ENCODE data around the gene FGFR2. TPM values are rescaled to one million over a fixed set of nuclear protein-coding genes. Genes with fewer than 3 reads are reported as not detected.

FGFR2 gene
- total and polyA plus RNA-seq, 2 donors (not counting 3 experiments of a cell fraction or from before 2014, with no cell fraction given), result 0.06 TPM; not detected in 1

DNA sequence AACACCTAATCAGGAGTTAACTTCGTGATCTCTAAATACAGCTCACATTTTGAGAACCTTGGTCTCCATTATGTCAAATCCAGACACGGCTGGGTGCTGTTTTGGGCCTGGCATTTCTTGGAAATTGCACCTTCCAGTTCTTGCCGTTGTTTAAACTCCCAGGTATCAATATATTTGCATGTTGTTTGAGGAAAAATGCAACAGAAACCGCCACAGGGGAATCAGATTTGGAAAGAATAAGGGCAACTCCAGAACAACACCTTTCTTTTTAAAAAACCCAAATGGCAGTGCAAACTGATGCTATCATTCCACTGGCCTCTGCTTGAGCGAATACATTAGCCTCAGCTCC is 162.0 kb downstream of the FGFR2 start:
- Histone ChIP-seq H3K4me1 (ENCODE audit: control insufficient read depth, extremely low read depth, insufficient read depth, low read length) (no peaks in the 10 kb centered on the region), H3K4me2 (ENCODE audit: insufficient read depth, low read length) (no peak overlapping the region), H3K9me3 (replicated peaks; ENCODE audit: control insufficient read depth, insufficient read depth, low read length) (peaks cover 3% of the 10 kb centered on the region), H3K9me1 (replicated peaks; ENCODE audit: control insufficient read depth, extremely low read depth, insufficient read depth, low read length) (no peaks in the 10 kb centered on the region), H3K4me3 (replicated peaks in 1 of 3; ENCODE audit: insufficient read depth in 1 of 3, low read depth in 1 of 3, low read length in 3 of 3) (no peak overlapping the region), H3K79me2 (ENCODE audit: control insufficient read depth, insufficient read depth, low read length) (no peaks in the 10 kb centered on the region), H3K9ac (replicated peaks; ENCODE audit: extremely low read depth, insufficient read depth, low read length) (no peak overlapping the region), H3K27me3 (ENCODE audit: control insufficient read depth in 2 of 2, insufficient read depth in 2 of 2, low read length in 2 of 2) (no peaks in the 10 kb centered on the region), H3K27ac (ENCODE audit: insufficient read depth, low read depth, low read length) (no peak overlapping the region), H3K36me3 (ENCODE audit: control insufficient read depth in 2 of 2, extremely low read depth in 1 of 2, insufficient read depth in 2 of 2, low read length in 2 of 2) (no peaks in the 10 kb centered on the region), H4K20me1 (replicated peaks; ENCODE audit: control insufficient read depth, extremely low read depth, insufficient read depth, low read length) (no peaks in the 10 kb centered on the region), H2AFZ (ENCODE audit: low read depth, low read length) (no peak overlapping the region)
- intact Hi-C loops (cut with micrococcal nuclease) (no loop called here), dilution Hi-C loops (cut with MboI; ENCODE audit: extremely low pct_ligation_motif_present, low sequenced_read_pairs) (no loop called here)
- BruUV-seq (replicated peaks), result no TSS peak
- POLR2A ChIA-PET, result no interaction called here
- CTCF ChIA-PET, result no interaction called here
- no peak for DNase-seq (ENCODE audit: low read depth, low spot score)
- FAIRE-seq, result no peak
- TF ChIP-seq JUN (IDR thresholded peaks at IDR 0.05; ENCODE audit: borderline replicate concordance, insufficient read depth, insufficient read length, low read depth) (no peak), EZH2 (IDR thresholded peaks at IDR 0.05; ENCODE audit: borderline replicate concordance, low read depth, low read length, severe bottlenecking) (no peak), POLR2AphosphoS5 (IDR thresholded peaks at IDR 0.05; ENCODE audit: insufficient read depth, low read depth, low read length) (no peak), GATA2 (IDR thresholded peaks at IDR 0.05; ENCODE audit: insufficient read depth, insufficient read length, low read depth, low read length) (no peak), POLR2A (IDR thresholded peaks at IDR 0.05; ENCODE audit: low read depth, low read length) (no peak), MYC (IDR thresholded peaks at IDR 0.05; ENCODE audit: low read depth, low read length) (no peak), FOS (IDR thresholded peaks at IDR 0.05; ENCODE audit: borderline replicate concordance, insufficient read depth, low read length) (no peak)
- TF ChIP-seq, protein P1, sequence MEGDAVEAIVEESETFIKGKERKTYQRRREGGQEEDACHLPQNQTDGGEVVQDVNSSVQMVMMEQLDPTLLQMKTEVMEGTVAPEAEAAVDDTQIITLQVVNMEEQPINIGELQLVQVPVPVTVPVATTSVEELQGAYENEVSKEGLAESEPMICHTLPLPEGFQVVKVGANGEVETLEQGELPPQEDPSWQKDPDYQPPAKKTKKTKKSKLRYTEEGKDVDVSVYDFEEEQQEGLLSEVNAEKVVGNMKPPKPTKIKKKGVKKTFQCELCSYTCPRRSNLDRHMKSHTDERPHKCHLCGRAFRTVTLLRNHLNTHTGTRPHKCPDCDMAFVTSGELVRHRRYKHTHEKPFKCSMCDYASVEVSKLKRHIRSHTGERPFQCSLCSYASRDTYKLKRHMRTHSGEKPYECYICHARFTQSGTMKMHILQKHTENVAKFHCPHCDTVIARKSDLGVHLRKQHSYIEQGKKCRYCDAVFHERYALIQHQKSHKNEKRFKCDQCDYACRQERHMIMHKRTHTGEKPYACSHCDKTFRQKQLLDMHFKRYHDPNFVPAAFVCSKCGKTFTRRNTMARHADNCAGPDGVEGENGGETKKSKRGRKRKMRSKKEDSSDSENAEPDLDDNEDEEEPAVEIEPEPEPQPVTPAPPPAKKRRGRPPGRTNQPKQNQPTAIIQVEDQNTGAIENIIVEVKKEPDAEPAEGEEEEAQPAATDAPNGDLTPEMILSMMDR (IDR thresholded peaks at IDR 0.05; ENCODE audit: extremely low read depth in 1 of 2, insufficient read depth in 1 of 2, low read depth in 1 of 2, low read length in 2 of 2), result no peak
- TF ChIP-seq, protein P2, sequence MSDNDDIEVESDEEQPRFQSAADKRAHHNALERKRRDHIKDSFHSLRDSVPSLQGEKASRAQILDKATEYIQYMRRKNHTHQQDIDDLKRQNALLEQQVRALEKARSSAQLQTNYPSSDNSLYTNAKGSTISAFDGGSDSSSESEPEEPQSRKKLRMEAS (IDR thresholded peaks at IDR 0.05; ENCODE audit: insufficient read depth, insufficient read length), result no peak
